GM19438 (cell line): Measurements from ENCODE around the gene RAX2.
"Not testable (repeated sequence)": the region's sequence is repeated elsewhere in the genome, so short reads cannot be mapped to it uniquely, and the experiment has no call there.

Experiments used
- ATAC-seq: cut with Tn5 transposase; IDR thresholded peaks from one replicate; pipeline ENCODE4 v1.9.1; 2021; ENCODE audit warnings: low read depth; ENCODE audit not compliant: unreplicated experiment

RAX2 gene

GRCh38 chr19:3762130-3762473 lies 9.9 kb downstream of the RAX2 start:
- no peak for ATAC-seq

GRCh38 chr19:3761382-3762129 lies 10.5 kb downstream of the RAX2 start, which contains the start of gene APBA3:
Gene APBA3 (minus strand): TSS chr19:3761692. CDS start chr19:3760264, 1,428 bp downstream.
- peak; percentile 47 for ATAC-seq

GRCh38 chr19:3760871-3761361 lies 11.1 kb downstream of the RAX2 start:
- ATAC-seq = no peak

DNA sequence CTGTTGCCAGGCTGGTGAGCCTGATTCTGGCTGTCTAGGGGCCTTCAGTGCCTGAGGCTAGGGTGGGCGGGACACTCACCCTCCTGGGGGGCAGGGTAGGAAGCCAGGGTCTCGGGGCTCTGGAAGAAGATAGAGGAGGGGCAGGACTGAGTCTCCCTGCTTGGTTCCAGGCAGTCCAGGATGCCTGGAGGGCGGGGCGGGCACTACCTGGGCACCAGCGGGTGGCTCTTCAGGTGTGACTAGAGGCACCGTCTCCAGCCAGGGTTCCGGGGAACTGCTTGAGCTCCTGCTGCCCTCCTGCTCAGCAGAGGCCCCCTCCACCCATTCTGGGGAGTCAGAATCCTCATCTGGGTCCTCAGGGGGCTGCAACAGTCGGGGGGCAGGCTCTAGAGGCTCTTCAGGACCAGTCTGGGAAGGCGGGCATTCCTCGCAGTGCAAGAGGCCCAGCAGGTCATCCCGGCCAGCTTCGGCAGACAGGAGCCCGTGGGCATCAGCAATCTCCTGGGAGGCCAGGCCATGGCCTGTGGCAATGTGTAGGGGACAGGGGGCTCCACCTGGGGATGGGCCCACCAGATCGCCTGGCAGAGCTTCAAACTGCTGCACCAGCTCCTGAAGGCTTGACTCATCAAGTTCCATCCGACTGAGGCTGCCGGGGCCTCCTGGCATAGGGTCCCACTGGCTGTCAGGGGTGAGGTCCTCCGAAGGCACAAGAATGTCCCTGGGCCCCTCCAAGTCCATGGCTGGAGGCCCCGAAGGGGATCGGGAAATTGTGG lies 12.4 kb downstream of the RAX2 start:
- ATAC-seq = no peak

DNA sequence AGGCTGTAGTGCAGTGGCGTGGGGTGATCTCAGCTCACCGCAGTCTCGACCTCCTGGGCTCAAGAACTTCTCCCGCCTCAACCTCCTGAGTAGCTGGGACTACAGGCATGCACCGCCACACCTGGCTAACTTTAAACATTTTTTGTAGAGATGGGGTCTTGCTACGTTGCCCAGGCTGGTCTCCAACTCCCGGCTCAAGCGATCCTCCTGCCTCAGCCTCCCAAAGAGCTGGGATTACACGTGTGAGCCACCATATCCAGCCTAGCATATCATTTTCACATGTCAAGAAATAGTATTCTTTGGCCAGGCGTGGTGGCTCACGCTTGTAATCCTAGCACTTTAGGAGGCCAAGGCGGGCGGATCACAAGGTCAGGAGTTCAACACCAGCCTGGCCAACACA lies 13.7 kb downstream of the RAX2 start:
- ATAC-seq = not testable (repeated sequence)

GRCh38 chr19:3757705-3758104 lies 14.3 kb downstream of the RAX2 start:
- ATAC-seq = not testable (repeated sequence)

DNA sequence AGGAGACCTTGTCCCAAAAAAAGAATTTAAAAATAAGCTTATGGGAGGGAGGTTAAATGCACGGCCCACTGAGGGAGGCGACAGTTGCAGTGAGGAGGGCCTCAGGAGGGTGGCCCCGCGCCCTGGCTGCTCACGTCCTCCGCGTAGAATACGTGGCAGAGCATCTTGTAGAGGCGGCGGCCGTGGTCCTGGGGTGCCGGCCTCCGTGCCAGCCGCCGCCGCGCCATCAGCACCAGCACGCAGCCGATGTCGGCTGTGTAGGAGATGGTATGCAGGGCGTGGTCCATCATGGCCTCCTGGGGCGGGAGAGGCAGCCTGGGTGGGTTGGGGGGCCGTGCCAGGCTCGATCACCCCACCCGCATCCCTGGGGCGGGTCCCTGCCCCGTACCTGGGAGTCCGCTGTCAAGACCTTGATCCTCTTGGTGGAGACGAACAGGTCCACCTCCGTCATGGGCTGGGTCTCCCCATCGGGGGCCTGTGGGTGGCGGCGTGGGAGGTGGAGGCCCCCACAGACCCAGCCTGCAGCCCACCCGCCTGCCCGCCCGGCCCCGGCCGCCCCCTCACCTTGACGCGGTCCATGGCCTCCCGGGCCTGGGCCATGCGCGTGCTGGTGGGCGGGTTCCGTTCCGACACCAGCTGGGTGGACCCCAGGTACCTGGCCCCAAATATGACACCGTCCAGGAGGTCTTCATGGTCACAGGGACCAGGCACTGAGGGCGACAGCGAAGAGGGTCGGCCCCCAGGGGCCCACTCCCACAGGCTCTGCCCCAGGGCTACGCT lies 18.2 kb downstream of the RAX2 start:
- no peak for ATAC-seq

- ATAC-seq = no peak
Observed at GRCh38 chr19:3752492-3752891, 19.5 kb downstream of the RAX2 start.

- no peak for ATAC-seq
Observed at GRCh38 chr19:3751236-3751635, 20.8 kb downstream of the RAX2 start.

DNA sequence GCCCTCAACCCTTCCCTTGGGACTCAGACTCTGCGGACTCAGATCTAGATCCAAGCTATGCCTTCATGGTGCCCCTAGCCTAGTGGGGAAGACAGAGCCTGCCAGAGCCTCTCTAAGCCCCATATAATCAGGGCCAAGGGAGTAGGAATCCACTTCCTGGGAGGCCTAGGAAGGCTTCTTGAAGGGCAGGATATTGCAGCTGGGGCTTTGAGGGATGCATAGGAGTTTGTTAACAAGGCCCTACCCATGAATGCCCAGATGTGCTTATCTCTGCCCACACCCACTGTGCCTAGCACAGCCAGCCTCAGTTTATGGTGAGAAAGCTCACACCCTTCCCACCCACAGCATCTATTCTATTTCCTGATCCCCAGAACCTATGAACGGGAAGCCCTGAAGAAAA lies 21.8 kb downstream of the RAX2 start:
- ATAC-seq = no peak

- no peak for ATAC-seq
Observed at GRCh38 chr19:3748965-3749364, 23.1 kb downstream of the RAX2 start.

DNA sequence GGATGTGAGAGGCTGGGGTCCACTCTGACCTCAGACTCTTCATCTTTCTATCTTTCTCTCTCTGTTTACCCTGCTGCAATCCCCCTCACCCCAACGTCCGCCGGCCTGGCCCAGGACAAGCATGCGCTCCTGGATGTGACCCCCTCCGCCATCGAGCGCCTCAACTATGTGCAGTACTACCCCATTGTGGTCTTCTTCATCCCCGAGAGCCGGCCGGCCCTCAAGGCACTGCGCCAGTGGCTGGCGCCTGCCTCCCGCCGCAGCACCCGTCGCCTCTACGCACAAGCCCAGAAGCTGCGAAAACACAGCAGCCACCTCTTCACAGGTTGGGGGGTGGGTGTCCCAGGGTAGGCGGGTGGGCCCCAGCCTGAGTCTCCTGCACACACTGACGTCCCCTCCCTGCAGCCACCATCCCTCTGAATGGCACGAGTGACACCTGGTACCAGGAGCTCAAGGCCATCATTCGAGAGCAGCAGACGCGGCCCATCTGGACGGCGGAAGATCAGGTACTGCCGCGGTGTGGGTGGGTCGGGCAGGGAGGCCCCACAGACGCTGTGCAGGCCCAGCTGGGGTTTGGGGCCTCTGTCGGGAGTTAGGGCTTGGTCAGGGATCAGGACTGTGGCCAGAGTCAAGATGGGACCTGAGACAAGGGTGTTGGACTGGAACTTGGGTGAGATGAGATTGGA lies 25.5 kb downstream of the RAX2 start:
- no peak for ATAC-seq

DNA sequence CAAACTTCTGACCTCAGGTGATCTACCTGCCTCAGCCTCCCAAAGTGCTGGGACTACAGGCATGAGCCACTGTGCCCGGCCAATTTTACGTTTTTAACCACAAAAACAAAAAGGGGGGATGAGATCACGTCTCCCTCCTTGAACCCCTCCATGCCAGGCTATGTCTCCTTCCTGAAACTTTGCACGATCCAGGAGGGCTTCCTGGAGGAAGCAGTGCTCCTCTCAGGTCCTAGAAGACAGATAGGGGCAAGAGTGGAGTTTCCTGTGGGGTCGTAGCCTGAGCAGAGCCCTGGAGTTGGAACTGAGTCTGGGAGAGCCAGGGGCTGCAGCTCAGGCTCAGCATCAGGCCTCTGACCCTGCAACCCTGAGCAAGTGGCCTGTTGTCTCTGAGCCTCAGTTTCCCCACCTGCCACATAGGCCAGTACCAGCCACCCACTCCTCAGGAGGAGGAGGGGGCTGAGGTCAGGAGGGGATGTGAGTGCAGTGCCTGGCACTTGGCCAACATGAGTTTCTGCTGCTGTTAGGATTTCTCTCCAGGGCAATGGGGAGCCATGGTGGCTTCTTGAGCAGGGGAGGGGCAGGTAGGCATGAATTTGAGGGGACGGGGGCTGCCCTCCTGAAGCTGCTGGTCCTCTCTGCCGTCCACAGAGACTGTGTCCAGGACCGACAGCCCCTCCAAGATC lies 26.5 kb downstream of the RAX2 start:
- no peak for ATAC-seq

DNA sequence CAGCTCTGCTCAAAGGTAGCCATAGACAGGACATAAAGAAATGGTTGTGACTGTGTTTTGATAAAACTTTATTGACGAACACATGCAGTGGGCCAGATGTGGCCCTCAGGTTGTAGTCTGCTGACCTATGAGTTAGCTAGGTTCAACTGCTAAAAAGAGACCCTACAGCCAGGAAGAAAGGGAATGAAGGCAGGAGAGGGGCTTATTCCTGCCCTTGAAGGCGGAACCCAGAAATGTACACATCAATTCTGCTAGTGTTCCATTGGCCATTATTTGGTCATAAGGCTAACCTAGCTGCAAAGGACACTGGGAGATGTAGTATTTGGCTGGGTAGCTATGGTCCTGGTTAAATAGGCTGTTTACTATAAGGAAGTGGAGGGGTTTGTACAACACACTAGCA lies 28.5 kb downstream of the RAX2 start:
- no peak for ATAC-seq

DNA sequence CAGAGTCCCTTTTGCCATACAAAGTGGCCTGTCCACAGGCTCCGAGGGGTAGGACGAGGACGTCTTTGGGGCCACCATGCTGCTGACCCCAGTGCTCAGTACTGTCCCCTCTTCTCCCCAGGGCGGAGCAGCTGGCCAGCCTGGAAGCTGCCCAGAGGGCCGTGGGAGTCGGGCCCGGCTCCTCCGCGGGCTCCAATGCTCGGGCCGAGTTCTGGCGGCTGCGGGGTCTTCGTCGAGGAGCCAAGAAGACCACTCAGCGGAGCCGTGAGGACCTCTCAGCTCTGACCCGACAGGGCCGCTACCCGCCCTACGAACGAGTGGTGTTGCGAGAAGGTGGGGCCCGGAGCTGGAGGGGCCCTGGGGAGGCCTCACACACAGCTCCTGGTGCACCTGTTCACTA lies 31.6 kb downstream of the RAX2 start:
- no peak for ATAC-seq

- no peak for ATAC-seq
Observed at GRCh38 chr19:3738477-3739220, 33.4 kb downstream of the RAX2 start.

DNA sequence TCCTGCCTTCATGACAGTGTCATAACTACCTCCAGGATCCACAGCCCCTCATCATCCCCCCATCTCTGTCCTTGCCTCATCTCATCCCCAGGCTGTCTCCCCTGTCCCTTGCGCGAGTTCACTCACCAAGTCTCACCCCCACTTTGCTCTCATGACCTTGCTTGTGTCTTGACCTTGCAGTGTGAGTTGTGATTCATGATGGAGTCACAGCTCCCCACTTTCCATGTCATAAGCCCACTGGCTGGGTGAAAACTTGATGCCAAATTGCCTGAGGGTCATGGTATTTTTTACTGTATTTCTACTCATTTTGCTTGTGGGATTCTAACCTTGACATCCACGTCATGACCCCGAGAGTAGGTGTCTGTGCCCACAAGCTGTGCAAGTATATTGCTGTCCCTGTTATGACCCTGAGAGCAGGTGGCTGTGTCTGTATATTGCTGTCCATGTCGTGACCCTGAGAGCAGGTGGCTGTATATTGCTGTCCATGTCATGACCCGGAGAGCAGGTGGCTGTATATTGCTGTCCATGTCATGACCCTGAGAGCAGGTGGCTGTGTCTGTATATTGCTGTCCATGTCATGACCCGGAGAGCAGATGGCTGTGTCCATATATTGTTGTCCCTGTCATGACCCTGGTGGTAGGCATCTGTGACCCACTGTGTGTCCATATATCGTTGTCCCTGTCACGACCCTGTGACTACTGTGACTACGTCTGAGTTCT lies 34.4 kb downstream of the RAX2 start:
- ATAC-seq = no peak

- no peak for ATAC-seq
Observed at GRCh38 chr19:3736106-3736724, 35.8 kb downstream of the RAX2 start.
